Measurements from ENCODE around the gene MYLK3.
A peak's percentile ranks its signal among the peaks of the same experiment; 100 is the strongest.
"Not testable (repeated sequence)": the region's sequence is repeated elsewhere in the genome, so short reads cannot be mapped to it uniquely, and the experiment has no call there.

Gene MYLK3

DNA sequence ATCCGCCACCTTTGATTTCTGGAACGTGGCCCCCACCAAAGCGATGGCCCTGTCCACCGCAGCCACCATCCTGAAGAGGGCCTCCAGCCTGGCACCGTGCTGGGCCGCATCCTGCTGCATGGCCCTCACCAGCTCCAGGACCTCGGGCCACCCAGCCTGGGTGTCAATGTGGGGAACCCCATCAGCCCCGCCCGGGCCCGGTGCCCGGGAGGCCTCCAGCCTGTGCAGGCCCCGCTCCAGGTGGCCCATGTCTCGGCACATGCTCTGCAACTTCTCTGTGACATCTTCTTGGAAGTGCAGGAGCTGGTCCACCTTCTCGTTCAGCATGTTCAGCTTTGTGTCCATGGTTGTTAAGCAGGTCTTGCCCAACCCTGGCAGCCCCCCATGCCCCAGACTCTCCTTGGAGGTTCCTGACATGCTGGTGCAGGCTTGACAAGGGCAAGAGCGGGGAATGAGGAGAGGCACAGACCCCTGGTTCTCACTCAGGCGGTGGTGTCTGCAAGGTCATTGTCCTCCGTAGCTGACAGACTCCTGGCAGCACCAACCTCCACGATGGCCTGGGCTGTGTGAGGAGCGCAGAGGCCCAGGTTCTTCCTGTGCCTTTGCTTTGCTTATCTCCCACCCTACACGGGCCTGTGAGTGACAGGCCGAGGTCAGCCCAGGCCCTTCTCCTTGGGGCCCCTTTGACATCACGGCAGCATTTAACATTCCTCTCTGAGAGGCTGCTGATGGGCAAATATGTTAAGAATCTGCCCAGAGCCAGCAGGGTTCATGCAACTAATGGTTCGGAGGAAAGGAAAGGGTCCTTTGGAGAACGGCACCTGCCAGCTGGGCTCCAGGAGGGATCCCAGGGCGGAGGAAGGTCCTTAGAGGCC is at the start of gene MYLK3:
MYLK3 (minus strand) TSS at position 568 of the 875 bp plus-strand sequence; CDS start at position 417, 151 bp downstream.
- peak; percentile 10 for DNase-seq

- no peak for DNase-seq
Observed at GRCh38 chr16:46797501-46797900, 49.4 kb upstream of the MYLK3 start.

DNA sequence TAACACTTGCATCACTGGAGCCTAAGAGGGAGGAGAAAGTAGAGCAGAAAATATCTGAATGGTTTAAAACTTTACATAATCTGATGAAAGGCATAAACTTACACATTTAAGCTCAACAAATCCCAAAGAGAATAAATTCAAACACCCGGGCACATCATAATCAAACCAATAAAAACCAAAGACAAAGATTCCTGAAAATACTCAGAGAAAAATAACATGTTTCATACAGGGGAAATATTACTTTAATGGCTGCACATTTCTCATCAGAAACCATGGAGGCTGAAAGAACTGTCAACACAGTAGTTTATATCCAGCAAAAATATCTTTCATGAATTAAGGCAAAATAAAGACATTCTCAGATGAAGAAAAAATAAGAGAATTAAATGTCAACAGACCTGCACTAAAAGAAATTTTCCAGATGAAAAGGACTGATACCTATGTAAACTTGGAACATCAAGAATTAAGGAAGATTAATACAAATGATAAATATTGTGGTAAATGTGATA is 48.7 kb upstream of the MYLK3 start:
- no peak for DNase-seq

- no peak for DNase-seq
Observed at GRCh38 chr16:46793841-46794240, 45.7 kb upstream of the MYLK3 start.

DNA sequence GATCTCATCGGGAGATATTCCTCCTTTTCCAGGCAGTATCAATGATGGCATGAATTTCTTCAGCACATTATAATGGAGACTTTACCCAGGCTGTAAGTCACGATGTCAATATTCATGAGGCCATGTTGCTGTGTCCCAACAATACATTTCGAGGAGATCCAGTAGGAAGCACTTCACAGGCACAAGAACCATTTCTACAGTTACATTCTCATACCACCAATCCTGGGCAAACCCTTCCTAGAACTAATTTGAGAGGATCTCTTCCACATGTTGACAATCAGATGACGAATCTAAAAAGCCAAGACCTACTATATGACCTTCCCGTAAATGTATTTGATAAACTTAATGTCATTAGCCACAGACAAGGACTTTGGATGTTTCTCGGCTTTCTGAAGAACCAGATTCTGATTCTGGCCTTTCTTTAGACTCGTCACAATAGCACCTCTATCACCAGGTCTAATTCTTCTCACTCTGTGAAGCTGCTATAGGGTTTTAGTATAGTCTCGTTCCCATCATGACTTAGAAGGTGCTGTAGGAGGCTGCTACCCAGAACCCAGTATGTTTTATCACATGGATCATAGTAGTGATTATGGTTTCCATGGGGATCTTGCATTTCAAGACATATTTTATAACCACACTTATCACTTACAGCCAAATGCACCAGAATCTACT is 42.6 kb upstream of the MYLK3 start:
- no peak for DNase-seq

- peak; percentile 58 for DNase-seq
Observed at GRCh38 chr16:46789499-46790414, 41.6 kb upstream of the MYLK3 start.

GRCh38 chr16:46788891-46789474 is 40.8 kb upstream of the MYLK3 start:
- DNase-seq, result no peak

DNA sequence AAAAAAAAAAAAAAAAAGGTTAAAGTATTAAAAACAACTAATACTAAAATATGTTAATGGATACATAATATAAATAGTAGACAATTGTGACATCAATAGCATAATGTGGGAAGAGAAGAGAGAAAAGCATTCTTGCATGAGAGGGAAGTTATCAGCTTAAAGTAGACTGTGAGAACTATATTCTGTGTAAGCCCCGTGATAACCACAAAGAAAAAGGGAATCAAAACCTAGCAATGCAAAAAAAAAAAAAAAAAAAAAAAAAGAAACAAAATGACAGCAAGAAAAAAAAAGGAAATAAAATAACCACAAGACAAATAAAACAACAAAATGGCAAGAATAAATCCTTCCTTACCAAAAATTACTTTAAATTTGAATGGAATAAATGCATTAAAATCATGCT is 39.8 kb upstream of the MYLK3 start:
- DNase-seq, result no peak

GRCh38 chr16:46785076-46785845 is 37.1 kb upstream of the MYLK3 start:
- DNase-seq, result no peak

DNA sequence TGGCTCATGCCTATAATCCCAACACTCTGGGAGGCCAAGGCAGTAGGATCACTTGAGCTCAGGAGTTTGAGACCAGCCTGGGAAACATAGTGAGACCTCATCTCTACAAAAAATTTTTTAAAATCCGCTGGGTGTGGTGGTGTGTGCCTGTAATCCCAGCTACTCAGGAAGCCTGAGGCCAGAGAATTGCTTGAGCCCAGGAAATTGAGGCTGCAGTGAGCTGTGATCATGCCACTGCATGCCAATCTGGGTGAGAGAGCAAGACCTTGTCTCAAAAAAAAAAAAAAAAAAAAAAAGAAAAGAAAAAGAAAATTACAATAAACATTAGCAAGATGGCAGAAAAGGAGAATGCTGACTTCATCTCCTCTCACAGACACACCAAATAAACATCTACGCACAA is 36.4 kb upstream of the MYLK3 start:
- not testable (repeated sequence) for DNase-seq

- DNase-seq, result peak; percentile 26
Observed at GRCh38 chr16:46783800-46784199, 35.7 kb upstream of the MYLK3 start.

GRCh38 chr16:46782320-46782719 is 34.2 kb upstream of the MYLK3 start:
- DNase-seq, result no peak

- DNase-seq, result no peak
Observed at GRCh38 chr16:46777804-46778203, 29.7 kb upstream of the MYLK3 start.

GRCh38 chr16:46775214-46775613 is 27.1 kb upstream of the MYLK3 start:
- no peak for DNase-seq

DNA sequence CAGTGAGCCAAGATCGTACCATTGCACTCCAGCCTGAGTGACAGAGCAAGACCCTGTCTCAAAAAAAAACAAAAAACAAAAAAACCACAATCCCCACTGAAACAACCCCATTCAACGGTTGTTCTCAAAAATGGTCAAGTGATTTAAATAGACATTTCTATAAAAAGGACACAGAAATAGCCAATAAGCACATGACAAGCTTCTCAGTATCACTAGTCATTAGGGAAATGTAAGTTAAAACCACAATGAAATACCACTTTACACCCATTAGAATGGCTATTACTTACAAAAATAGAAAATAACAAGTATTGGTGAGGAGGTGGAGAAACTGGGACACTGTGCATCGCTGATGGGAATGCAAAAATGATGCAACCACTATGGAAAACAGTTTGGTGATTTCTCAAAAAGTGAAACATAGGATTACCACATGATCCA is 26.6 kb upstream of the MYLK3 start:
- no peak for DNase-seq

DNA sequence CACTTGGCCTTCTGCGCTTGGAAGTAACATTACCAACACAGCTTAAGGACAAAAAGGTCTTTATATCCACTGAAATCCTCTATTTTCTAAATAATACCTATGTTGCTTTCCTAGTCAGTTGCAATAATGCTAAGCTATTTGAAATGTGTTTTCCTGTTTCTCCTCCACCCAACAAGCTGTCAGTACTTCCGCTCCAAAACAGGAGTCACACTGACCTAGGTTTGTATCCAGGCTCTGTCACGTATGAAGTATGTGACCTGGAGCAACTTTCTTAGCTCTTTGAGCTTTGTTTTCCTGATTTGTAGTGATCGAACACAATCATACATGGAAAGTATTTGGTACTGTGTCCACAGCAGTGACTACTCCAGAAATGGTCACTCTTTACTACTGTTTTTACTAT is 24.3 kb upstream of the MYLK3 start:
- no peak for DNase-seq

GRCh38 chr16:46768809-46769208 is 20.7 kb upstream of the MYLK3 start:
- DNase-seq, result no peak

DNA sequence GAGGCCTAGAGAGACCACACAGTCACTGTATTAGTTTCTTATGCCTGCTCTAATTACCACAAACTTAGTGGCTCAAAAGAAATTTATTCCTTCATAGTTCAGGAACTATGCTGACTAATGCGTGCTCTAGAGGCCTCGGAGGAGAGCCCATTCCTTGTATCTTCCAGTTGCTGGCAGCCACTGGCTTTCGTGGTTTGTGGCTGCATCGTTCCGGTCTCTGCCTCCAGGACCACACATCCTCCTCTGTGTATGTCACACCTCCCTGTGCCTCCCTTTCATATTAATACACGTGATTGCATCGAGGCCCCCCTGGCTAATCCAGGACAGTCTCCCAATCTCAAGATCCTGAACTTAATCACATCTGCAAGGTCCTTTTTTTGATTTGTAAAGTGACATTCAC is 16.9 kb upstream of the MYLK3 start:
- DNase-seq, result peak; percentile 72

DNA sequence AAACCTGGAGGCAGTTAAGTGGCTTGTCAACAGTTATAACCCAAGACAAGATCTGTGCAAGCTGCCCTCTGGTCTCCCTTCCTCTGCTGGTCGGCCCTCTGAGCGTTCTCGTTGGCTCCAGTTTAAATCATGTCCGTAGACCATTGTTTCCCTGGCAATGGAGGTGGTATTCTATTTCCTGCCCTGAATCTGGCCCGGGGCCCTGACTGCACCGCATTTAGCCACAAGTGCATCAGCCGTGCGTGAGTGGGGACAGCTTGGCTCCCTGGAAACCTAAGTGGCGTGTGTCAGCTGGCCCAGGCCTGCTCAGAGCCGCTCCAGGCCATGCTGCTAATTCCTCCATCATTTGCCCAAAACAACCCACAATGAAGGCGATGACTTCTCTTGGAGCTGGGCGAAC is 15.0 kb upstream of the MYLK3 start:
- DNase-seq, result no peak

GRCh38 chr16:46762583-46762982 is 14.4 kb upstream of the MYLK3 start:
- no peak for DNase-seq

DNA sequence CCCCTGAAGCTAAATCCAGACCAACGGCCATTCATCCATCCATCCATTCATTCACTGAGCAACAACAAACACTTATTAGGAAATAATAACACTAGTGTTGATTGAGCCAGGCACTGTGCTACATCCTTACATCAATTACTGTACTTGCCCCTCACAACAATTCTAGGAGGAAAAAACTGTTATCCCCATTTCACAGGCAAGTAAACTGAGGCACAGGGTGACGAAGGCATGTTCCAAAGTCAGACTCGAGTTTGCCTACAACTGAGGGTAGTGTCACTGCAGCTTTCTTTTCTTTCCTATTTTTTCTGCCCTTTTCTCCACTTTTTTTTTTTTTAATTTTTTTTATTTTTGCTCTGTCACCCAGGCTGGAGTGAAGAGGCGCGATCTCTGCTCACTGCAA is 11.2 kb upstream of the MYLK3 start:
- no peak for DNase-seq
